Measurements from ENCODE around the gene MRPL28.

- TF ChIP-seq CTCF (IDR thresholded peaks at IDR 0.05) (no peak), ZFX (IDR thresholded peaks at IDR 0.05; ENCODE audit: borderline replicate concordance) (no peak)
These were observed 19.0 kb upstream of the MRPL28 start for GRCh38 chr16:389352-389751.
